Measurements from ENCODE around the gene GATM. TPM values are rescaled to one million over a fixed set of nuclear protein-coding genes. Genes with fewer than 3 reads are reported as not detected.

Gene GATM
- total and polyA plus RNA-seq, 2 of the 8 experiments (the other 6 are each of a cell fraction or from before 2014, with no cell fraction given): 10.2 to 15.1 TPM

DNA sequence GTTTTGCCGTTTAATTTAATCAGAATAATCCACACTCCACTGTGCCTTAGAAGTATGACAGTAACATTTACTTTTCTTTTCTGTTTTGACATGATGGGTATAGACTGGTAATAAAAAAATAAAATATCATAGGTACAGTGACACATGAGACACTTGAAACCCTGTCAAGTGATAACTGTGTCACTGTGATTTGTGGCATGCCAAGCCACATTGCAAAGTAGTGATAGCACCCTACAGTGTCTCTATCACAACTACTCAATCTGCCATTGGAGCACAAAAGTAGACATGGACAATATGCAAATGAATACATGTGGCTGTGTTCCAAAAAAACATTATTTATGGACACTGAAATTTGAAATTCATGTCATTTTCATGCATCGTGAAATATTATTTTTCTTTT lies 22.5 kb downstream of the GATM start (continued):
- TF ChIP-seq, protein P1, sequence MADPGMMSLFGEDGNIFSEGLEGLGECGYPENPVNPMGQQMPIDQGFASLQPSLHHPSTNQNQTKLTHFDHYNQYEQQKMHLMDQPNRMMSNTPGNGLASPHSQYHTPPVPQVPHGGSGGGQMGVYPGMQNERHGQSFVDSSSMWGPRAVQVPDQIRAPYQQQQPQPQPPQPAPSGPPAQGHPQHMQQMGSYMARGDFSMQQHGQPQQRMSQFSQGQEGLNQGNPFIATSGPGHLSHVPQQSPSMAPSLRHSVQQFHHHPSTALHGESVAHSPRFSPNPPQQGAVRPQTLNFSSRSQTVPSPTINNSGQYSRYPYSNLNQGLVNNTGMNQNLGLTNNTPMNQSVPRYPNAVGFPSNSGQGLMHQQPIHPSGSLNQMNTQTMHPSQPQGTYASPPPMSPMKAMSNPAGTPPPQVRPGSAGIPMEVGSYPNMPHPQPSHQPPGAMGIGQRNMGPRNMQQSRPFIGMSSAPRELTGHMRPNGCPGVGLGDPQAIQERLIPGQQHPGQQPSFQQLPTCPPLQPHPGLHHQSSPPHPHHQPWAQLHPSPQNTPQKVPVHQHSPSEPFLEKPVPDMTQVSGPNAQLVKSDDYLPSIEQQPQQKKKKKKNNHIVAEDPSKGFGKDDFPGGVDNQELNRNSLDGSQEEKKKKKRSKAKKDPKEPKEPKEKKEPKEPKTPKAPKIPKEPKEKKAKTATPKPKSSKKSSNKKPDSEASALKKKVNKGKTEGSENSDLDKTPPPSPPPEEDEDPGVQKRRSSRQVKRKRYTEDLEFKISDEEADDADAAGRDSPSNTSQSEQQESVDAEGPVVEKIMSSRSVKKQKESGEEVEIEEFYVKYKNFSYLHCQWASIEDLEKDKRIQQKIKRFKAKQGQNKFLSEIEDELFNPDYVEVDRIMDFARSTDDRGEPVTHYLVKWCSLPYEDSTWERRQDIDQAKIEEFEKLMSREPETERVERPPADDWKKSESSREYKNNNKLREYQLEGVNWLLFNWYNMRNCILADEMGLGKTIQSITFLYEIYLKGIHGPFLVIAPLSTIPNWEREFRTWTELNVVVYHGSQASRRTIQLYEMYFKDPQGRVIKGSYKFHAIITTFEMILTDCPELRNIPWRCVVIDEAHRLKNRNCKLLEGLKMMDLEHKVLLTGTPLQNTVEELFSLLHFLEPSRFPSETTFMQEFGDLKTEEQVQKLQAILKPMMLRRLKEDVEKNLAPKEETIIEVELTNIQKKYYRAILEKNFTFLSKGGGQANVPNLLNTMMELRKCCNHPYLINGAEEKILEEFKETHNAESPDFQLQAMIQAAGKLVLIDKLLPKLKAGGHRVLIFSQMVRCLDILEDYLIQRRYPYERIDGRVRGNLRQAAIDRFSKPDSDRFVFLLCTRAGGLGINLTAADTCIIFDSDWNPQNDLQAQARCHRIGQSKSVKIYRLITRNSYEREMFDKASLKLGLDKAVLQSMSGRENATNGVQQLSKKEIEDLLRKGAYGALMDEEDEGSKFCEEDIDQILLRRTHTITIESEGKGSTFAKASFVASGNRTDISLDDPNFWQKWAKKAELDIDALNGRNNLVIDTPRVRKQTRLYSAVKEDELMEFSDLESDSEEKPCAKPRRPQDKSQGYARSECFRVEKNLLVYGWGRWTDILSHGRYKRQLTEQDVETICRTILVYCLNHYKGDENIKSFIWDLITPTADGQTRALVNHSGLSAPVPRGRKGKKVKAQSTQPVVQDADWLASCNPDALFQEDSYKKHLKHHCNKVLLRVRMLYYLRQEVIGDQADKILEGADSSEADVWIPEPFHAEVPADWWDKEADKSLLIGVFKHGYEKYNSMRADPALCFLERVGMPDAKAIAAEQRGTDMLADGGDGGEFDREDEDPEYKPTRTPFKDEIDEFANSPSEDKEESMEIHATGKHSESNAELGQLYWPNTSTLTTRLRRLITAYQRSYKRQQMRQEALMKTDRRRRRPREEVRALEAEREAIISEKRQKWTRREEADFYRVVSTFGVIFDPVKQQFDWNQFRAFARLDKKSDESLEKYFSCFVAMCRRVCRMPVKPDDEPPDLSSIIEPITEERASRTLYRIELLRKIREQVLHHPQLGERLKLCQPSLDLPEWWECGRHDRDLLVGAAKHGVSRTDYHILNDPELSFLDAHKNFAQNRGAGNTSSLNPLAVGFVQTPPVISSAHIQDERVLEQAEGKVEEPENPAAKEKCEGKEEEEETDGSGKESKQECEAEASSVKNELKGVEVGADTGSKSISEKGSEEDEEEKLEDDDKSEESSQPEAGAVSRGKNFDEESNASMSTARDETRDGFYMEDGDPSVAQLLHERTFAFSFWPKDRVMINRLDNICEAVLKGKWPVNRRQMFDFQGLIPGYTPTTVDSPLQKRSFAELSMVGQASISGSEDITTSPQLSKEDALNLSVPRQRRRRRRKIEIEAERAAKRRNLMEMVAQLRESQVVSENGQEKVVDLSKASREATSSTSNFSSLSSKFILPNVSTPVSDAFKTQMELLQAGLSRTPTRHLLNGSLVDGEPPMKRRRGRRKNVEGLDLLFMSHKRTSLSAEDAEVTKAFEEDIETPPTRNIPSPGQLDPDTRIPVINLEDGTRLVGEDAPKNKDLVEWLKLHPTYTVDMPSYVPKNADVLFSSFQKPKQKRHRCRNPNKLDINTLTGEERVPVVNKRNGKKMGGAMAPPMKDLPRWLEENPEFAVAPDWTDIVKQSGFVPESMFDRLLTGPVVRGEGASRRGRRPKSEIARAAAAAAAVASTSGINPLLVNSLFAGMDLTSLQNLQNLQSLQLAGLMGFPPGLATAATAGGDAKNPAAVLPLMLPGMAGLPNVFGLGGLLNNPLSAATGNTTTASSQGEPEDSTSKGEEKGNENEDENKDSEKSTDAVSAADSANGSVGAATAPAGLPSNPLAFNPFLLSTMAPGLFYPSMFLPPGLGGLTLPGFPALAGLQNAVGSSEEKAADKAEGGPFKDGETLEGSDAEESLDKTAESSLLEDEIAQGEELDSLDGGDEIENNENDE (IDR thresholded peaks at IDR 0.05; ENCODE audit: insufficient replicate concordance, low read length): no peak
- TF ChIP-seq HDAC6 (IDR thresholded peaks at IDR 0.05; ENCODE audit: low read depth, low read length): no peak
- TF ChIP-seq SIRT6 (IDR thresholded peaks at IDR 0.05; ENCODE audit: low read length): no peak
- TF ChIP-seq, protein P2, sequence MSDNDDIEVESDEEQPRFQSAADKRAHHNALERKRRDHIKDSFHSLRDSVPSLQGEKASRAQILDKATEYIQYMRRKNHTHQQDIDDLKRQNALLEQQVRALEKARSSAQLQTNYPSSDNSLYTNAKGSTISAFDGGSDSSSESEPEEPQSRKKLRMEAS (IDR thresholded peaks at IDR 0.05): no peak
- no peak for TF ChIP-seq JUN (IDR thresholded peaks at IDR 0.05; ENCODE audit: low read depth, low read length)
- no peak for TF ChIP-seq GABPA (IDR thresholded peaks at IDR 0.05; ENCODE audit: borderline replicate concordance, insufficient read depth, low read length)
- no peak for TF ChIP-seq GTF2F1 (IDR thresholded peaks at IDR 0.05; ENCODE audit: borderline replicate concordance, low read depth, low read length)
- no peak for TF ChIP-seq KDM4A (IDR thresholded peaks at IDR 0.05; ENCODE audit: low read depth, low read length, severe bottlenecking)
- TF ChIP-seq HDAC2 (IDR thresholded peaks at IDR 0.05; ENCODE audit: borderline replicate concordance in 1 of 2, low read depth in 2 of 2, low read length in 2 of 2): no peak
- TF ChIP-seq POU5F1 (IDR thresholded peaks at IDR 0.05; ENCODE audit: low read depth, low read length): no peak
- TF ChIP-seq ASH2L (IDR thresholded peaks at IDR 0.05; ENCODE audit: low read length): no peak

Data from H1 (cell line).